Measurements from ENCODE around the gene GRAMD1B. TPM values are rescaled to one million over a fixed set of nuclear protein-coding genes. Genes with fewer than 3 reads are reported as not detected.
A peak's percentile ranks its signal among the peaks of the same experiment; 100 is the strongest.

The GRAMD1B gene
- total RNA-seq, 2 experiments from 2014 or later = 16.1 to 21.8 TPM

- H3K4me1 ChIP-seq (ENCODE audit: insufficient read depth, low read length) = no peaks in the 10 kb centered on the region
- Mint-ChIP-seq H3K36me3 (ENCODE audit: low read depth) (no peaks in the 10 kb centered on the region), H3K27ac (no peak overlapping the region), H3K4me3 (no peak overlapping the region), H3K9me3 (no peaks in the 10 kb centered on the region), H3K4me1 (ENCODE audit: low read depth) (no peaks in the 10 kb centered on the region), H3K27me3 (peaks cover under 1% of the 10 kb centered on the region)
- TF ChIP-seq CTCF (IDR thresholded peaks at IDR 0.05) = no peak
- H3K27ac ChIP-seq (ENCODE audit: low read depth in 1 of 2, low read length in 2 of 2) = no peak overlapping the region
- no peaks in the 10 kb centered on the region for H3K27me3 ChIP-seq (ENCODE audit: control insufficient read depth in 1 of 2, insufficient read depth in 2 of 2, low read length in 2 of 2)
- POLR2A ChIA-PET = no interaction called here
- intact Hi-C loops (cut with DNase I, micrococcal nuclease) = no loop called here
- DNase-seq = peak in 2 of 14 experiments; percentile 24 to 43
- no peaks in the 10 kb centered on the region for H3K9me3 ChIP-seq (ENCODE audit: control insufficient read depth in 1 of 2, insufficient read depth in 1 of 2, low read length in 2 of 2)
- H3K36me3 ChIP-seq (ENCODE audit: insufficient read depth, low read length) = no peaks in the 10 kb centered on the region
- no peak overlapping the region for H3K4me3 ChIP-seq (ENCODE audit: low read length)
- no peak for ATAC-seq (ENCODE audit: poor library complexity)
- CTCF ChIA-PET = interaction anchor here (0.7 kb wide), 1 partner anchor 530 kb away, joined by 3 read pairs; no protein-coding TSS in a partner anchor
Measured at GRCh38 chr11:123413636-123414035, 16.4 kb upstream of the GRAMD1B start.

- peaks cover 9% of the 10 kb centered on the region for H3K27me3 Mint-ChIP-seq
- no peak for ATAC-seq (ENCODE audit: poor library complexity)
- Histone ChIP-seq H3K9me3 (ENCODE audit: control insufficient read depth in 1 of 2, insufficient read depth in 1 of 2, low read length in 2 of 2) (no peaks in the 10 kb centered on the region), H3K27ac (ENCODE audit: low read depth in 1 of 2, low read length in 2 of 2) (no peak overlapping the region), H3K4me3 (ENCODE audit: low read length) (no peak overlapping the region), H3K4me1 (ENCODE audit: insufficient read depth, low read length) (no peaks in the 10 kb centered on the region), H3K36me3 (ENCODE audit: insufficient read depth, low read length) (no peaks in the 10 kb centered on the region), H3K27me3 (ENCODE audit: control insufficient read depth in 1 of 2, insufficient read depth in 2 of 2, low read length in 2 of 2) (no peaks in the 10 kb centered on the region)
- no peaks in the 10 kb centered on the region for H3K4me1 Mint-ChIP-seq (ENCODE audit: low read depth)
- ChIA-PET CTCF (interaction anchor here (1.5 kb wide), 1 partner anchor 9 kb away, joined by 6 read pairs; no protein-coding TSS in a partner anchor), POLR2A (no interaction called here)
- intact Hi-C loops (cut with DNase I, micrococcal nuclease) = no loop called here
- TF ChIP-seq CTCF (IDR thresholded peaks at IDR 0.05) = no peak
- no peak for DNase-seq
- H3K9me3 Mint-ChIP-seq = no peaks in the 10 kb centered on the region
- no peaks in the 10 kb centered on the region for H3K36me3 Mint-ChIP-seq (ENCODE audit: low read depth)
- no peak overlapping the region for H3K4me3 Mint-ChIP-seq
- no peak overlapping the region for H3K27ac Mint-ChIP-seq
Measured at GRCh38 chr11:123416566-123416965, 13.5 kb upstream of the GRAMD1B start.

- H3K27me3 ChIP-seq (ENCODE audit: control insufficient read depth in 1 of 2, insufficient read depth in 2 of 2, low read length in 2 of 2) = no peaks in the 10 kb centered on the region
- H3K4me1 Mint-ChIP-seq (ENCODE audit: low read depth) = no peaks in the 10 kb centered on the region
- H3K4me1 ChIP-seq (ENCODE audit: insufficient read depth, low read length) = no peaks in the 10 kb centered on the region
- intact Hi-C loops (cut with DNase I, micrococcal nuclease) = no loop called here
- no peak overlapping the region for H3K27ac Mint-ChIP-seq
- POLR2A ChIA-PET = no interaction called here
- H3K36me3 ChIP-seq (ENCODE audit: insufficient read depth, low read length) = no peaks in the 10 kb centered on the region
- H3K27me3 Mint-ChIP-seq = peaks cover 14% of the 10 kb centered on the region
- no peaks in the 10 kb centered on the region for H3K36me3 Mint-ChIP-seq (ENCODE audit: low read depth)
- DNase-seq (no peak), ATAC-seq (ENCODE audit: poor library complexity) (no peak)
- H3K27ac ChIP-seq (ENCODE audit: low read depth in 1 of 2, low read length in 2 of 2) = no peak overlapping the region
- no peaks in the 10 kb centered on the region for H3K9me3 Mint-ChIP-seq
- CTCF ChIA-PET = interaction anchor here (1.0 kb wide), 1 partner anchor 60 kb away, joined by 4 read pairs; no protein-coding TSS in a partner anchor
- no peaks in the 10 kb centered on the region for H3K9me3 ChIP-seq (ENCODE audit: control insufficient read depth in 1 of 2, insufficient read depth in 1 of 2, low read length in 2 of 2)
- H3K4me3 Mint-ChIP-seq = no peak overlapping the region
- no peak for TF ChIP-seq CTCF (IDR thresholded peaks at IDR 0.05)
- no peak overlapping the region for H3K4me3 ChIP-seq (ENCODE audit: low read length)
Measured at GRCh38 chr11:123418351-123419114, 11.5 kb upstream of the GRAMD1B start.

All from CD4-positive, alpha-beta T cell (primary cell).